Testis (tissue), 2 donors: Measurements from ENCODE around the gene UCHL1.

Source experiments
- CTCF ChIP-seq, 3 experiments: fragments of 450-650 bp in 2 of 3; fragments of 200-600 bp in 1 of 3; sonication (generic) in 1 of 3; IDR thresholded peaks; one replicate each; pipeline ENCODE4 v1.5.1; 2016 to 2019; ENCODE audit warnings: antibody characterized with exemption in 3 of 3, mild to moderate bottlenecking in 2 of 3, moderate library complexity in 1 of 3
- POLR2A ChIP-seq: fragments of 450-650 bp; IDR thresholded peaks from one replicate; pipeline ENCODE4 v1.6.1; 2017; ENCODE audit warnings: antibody characterized with exemption, mild to moderate bottlenecking, moderate library complexity

GRCh38 chr4:41256740-41257256, at the start of gene UCHL1:
- TF ChIP-seq CTCF (IDR thresholded peaks at IDR 0.05): no peak
- TF ChIP-seq POLR2A: no peak
